ENCODE measurements around the gene FAM193A.

DNA sequence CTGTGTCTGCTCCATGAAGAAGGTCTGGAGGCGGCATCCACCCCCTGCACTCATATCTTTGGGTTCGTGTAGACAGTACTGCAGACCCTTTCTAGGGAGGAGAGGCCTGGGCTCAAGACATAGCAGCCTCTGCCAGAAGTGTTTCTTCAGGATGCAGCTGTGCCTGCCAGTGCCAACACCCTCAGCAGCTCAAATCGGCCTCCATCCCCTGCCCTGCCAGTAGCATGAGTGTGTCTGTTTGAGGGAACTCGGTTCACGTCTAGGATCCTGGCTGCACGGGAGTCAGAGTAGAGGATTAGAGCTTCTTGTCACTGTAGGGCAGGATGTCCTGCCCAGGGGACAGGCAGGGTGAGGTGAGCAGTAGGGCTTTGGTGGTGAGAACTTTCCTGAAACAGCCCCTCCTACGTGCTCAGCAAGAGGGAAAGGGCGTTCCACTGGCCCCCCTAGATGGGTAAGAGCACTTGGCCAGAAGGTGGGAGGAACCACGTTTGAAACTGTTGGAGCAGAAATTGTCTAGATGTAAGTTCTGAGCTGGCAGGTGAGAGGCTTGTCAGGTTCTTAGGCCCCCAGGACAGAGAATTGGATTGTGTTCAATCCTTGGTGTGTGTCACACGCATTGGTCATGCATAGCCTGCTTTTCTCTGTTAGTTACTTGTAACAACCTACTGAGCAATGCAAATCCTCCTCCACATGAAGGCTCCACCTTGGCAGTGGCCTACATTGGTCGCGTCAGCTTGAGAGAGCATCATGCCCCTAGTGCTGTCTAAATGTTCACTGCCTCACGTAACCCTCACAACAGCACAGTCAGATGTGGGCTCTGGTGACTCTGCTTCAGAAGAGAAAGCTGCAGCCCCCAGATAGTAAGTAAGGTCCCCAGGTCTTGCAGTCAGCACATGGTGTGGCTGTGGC, 25.8 kb upstream of the FAM193A start:
- no peak for TF ChIP-seq CTCF (IDR thresholded peaks at IDR 0.05)
- TF ChIP-seq POLR2A (IDR thresholded peaks at IDR 0.05) = no peak
